ENCODE results near the gene XIRP2. TPM values are rescaled to one million over a fixed set of nuclear protein-coding genes. Genes with fewer than 3 reads are reported as not detected.
"Not testable (repeated sequence)": the region's sequence is repeated elsewhere in the genome, so short reads cannot be mapped to it uniquely, and the experiment has no call there.

The XIRP2 gene
- total RNA-seq, 1 experiment from 2014 or later = not detected

GRCh38 chr2:167265722-167266121 lies 377.4 kb downstream of the XIRP2 start:
- no peaks in the 10 kb centered on the region for H3K36me3 Mint-ChIP-seq (ENCODE audit: insufficient read depth, unreplicated experiment)
- H3K9me3 Mint-ChIP-seq (ENCODE audit: low read depth, unreplicated experiment) = peaks cover 7% of the 10 kb centered on the region
- no peak overlapping the region for H3K4me3 Mint-ChIP-seq (ENCODE audit: low read depth, unreplicated experiment)
- H3K27ac Mint-ChIP-seq (ENCODE audit: unreplicated experiment) = no peak overlapping the region
- no peaks in the 10 kb centered on the region for H3K4me1 Mint-ChIP-seq (ENCODE audit: low read depth, unreplicated experiment)
- no peaks in the 10 kb centered on the region for H3K27me3 Mint-ChIP-seq (ENCODE audit: unreplicated experiment)
- TF ChIP-seq CTCF (IDR thresholded peaks at IDR 0.05; ENCODE audit: unreplicated experiment) = no peak
- no peak for DNase-seq
- intact Hi-C loops (cut with micrococcal nuclease; ENCODE audit: unreplicated experiment) = loop anchor here (10.0 kb wide), 2 partner anchors 279 to 849 kb away; no protein-coding TSS in a partner anchor
- CTCF ChIA-PET = no interaction called here
- BruUV-seq (replicated peaks) = no TSS peak

- H3K27ac Mint-ChIP-seq (ENCODE audit: unreplicated experiment); H3K4me1 Mint-ChIP-seq (ENCODE audit: low read depth, unreplicated experiment); BruUV-seq (replicated peaks); H3K27me3 Mint-ChIP-seq (ENCODE audit: unreplicated experiment); DNase-seq; H3K9me3 Mint-ChIP-seq (ENCODE audit: low read depth, unreplicated experiment); H3K36me3 Mint-ChIP-seq (ENCODE audit: insufficient read depth, unreplicated experiment); CTCF ChIA-PET; H3K4me3 Mint-ChIP-seq (ENCODE audit: low read depth, unreplicated experiment): not testable (repeated sequence)
- intact Hi-C loops (cut with micrococcal nuclease; ENCODE audit: unreplicated experiment) = loop anchor here (10.0 kb wide), 2 partner anchors 277 to 847 kb away; no protein-coding TSS in a partner anchor
These were observed 380.0 kb downstream of the XIRP2 start for GRCh38 chr2:167268245-167268644.

- no peak for DNase-seq
- H3K4me3 Mint-ChIP-seq (ENCODE audit: low read depth, unreplicated experiment) = no peak overlapping the region
- BruUV-seq (replicated peaks) = no TSS peak
- TF ChIP-seq CTCF (IDR thresholded peaks at IDR 0.05; ENCODE audit: unreplicated experiment) = no peak
- no peaks in the 10 kb centered on the region for H3K27me3 Mint-ChIP-seq (ENCODE audit: unreplicated experiment)
- no peaks in the 10 kb centered on the region for H3K4me1 Mint-ChIP-seq (ENCODE audit: low read depth, unreplicated experiment)
- no peak overlapping the region for H3K27ac Mint-ChIP-seq (ENCODE audit: unreplicated experiment)
- CTCF ChIA-PET = no interaction called here
- intact Hi-C loops (cut with micrococcal nuclease; ENCODE audit: unreplicated experiment) = no loop called here
- no peaks in the 10 kb centered on the region for H3K36me3 Mint-ChIP-seq (ENCODE audit: insufficient read depth, unreplicated experiment)
- peaks cover 7% of the 10 kb centered on the region for H3K9me3 Mint-ChIP-seq (ENCODE audit: low read depth, unreplicated experiment)
These were observed 383.7 kb downstream of the XIRP2 start for GRCh38 chr2:167271932-167272331.

- no peaks in the 10 kb centered on the region for H3K9me3 Mint-ChIP-seq (ENCODE audit: low read depth, unreplicated experiment)
- intact Hi-C loops (cut with micrococcal nuclease; ENCODE audit: unreplicated experiment) = no loop called here
- TF ChIP-seq CTCF (IDR thresholded peaks at IDR 0.05; ENCODE audit: unreplicated experiment) = no peak
- H3K27ac Mint-ChIP-seq (ENCODE audit: unreplicated experiment) = no peak overlapping the region
- no peaks in the 10 kb centered on the region for H3K36me3 Mint-ChIP-seq (ENCODE audit: insufficient read depth, unreplicated experiment)
- no peak for DNase-seq
- H3K27me3 Mint-ChIP-seq (ENCODE audit: unreplicated experiment) = no peaks in the 10 kb centered on the region
- H3K4me3 Mint-ChIP-seq (ENCODE audit: low read depth, unreplicated experiment) = no peak overlapping the region
- no TSS peak for BruUV-seq (replicated peaks)
- no peaks in the 10 kb centered on the region for H3K4me1 Mint-ChIP-seq (ENCODE audit: low read depth, unreplicated experiment)
- CTCF ChIA-PET = no interaction called here
These were observed 386.8 kb downstream of the XIRP2 start for GRCh38 chr2:167275046-167275445.

- Mint-ChIP-seq H3K36me3 (ENCODE audit: insufficient read depth, unreplicated experiment) (no peaks in the 10 kb centered on the region), H3K4me3 (ENCODE audit: low read depth, unreplicated experiment) (no peak overlapping the region), H3K4me1 (ENCODE audit: low read depth, unreplicated experiment) (no peaks in the 10 kb centered on the region), H3K27ac (ENCODE audit: unreplicated experiment) (no peak overlapping the region), H3K9me3 (ENCODE audit: low read depth, unreplicated experiment) (peaks cover 2% of the 10 kb centered on the region), H3K27me3 (ENCODE audit: unreplicated experiment) (no peaks in the 10 kb centered on the region)
- TF ChIP-seq CTCF (IDR thresholded peaks at IDR 0.05; ENCODE audit: unreplicated experiment) = no peak
- DNase-seq = no peak
- no TSS peak for BruUV-seq (replicated peaks)
- intact Hi-C loops (cut with micrococcal nuclease; ENCODE audit: unreplicated experiment) = no loop called here
- CTCF ChIA-PET = interaction anchor here (1.0 kb wide), 1 partner anchor 15 kb away, joined by 3 read pairs; no protein-coding TSS in a partner anchor
These were observed 391.5 kb downstream of the XIRP2 start for GRCh38 chr2:167279810-167280209.

Data from Calu3 (cell line).